Smooth muscle cell (in vitro differentiated cells): ENCODE results near the gene CNKSR2. TPM values are rescaled to one million over a fixed set of nuclear protein-coding genes. Genes with fewer than 3 reads are reported as not detected.

Source experiments
- DNase-seq: peaks from one replicate; lab custom pipeline; 2025; ENCODE audit not compliant: unreplicated experiment; lab: John Stamatoyannopoulos, UW
- H2AFZ ChIP-seq: fragments of 200-600 bp; sonication (generic); 2 replicates; pipeline ENCODE4 v1.6.0; 2016; ENCODE audit warnings: antibody characterized with exemption, low read depth, mild to moderate bottlenecking
- H3F3A ChIP-seq: fragments of 200-600 bp; sonication (generic); 2 replicates; pipeline ENCODE4 v1.6.0; 2017; ENCODE audit warnings: antibody characterized with exemption, low read depth
- H3K27ac ChIP-seq: fragments of 200-600 bp; sonication (generic); 2 replicates; pipeline ENCODE4 v1.5.1; 2016; ENCODE audit warnings: low read depth, mild to moderate bottlenecking
- H3K27me3 ChIP-seq: fragments of 200-600 bp; sonication (generic); 2 replicates; pipeline ENCODE4 v1.6.1; 2016; ENCODE audit warnings: low read depth, mild to moderate bottlenecking
- H3K36me3 ChIP-seq: fragments of 200-600 bp; sonication (generic); 2 replicates; pipeline ENCODE4 v1.5.1; 2016; ENCODE audit warnings: low read depth
- H3K4me1 ChIP-seq: fragments of 200-600 bp; sonication (generic); 2 replicates; pipeline ENCODE4 v1.5.1; 2016; ENCODE audit warnings: low read depth
- H3K4me2 ChIP-seq: fragments of 200-600 bp; sonication (generic); 2 replicates; pipeline ENCODE4 v1.6.0; 2016; ENCODE audit warnings: mild to moderate bottlenecking
- H3K4me3 ChIP-seq: fragments of 200-600 bp; sonication (generic); 2 replicates; pipeline ENCODE4 v1.5.1; 2016; ENCODE audit warnings: mild to moderate bottlenecking
- H3K79me2 ChIP-seq: fragments of 200-600 bp; sonication (generic); 2 replicates; pipeline ENCODE4 v1.6.0; 2016; ENCODE audit warnings: low read depth, mild to moderate bottlenecking
- H3K9ac ChIP-seq: fragments of 200-600 bp; sonication (generic); 2 replicates; pipeline ENCODE4 v1.6.0; 2016; ENCODE audit warnings: low read depth
- H3K9me3 ChIP-seq: fragments of 200-600 bp; sonication (generic); replicated peaks from 2 replicates; pipeline ENCODE4 v1.5.1; 2016; ENCODE audit warnings: low read depth
- H4K20me1 ChIP-seq: fragments of 200-600 bp; sonication (generic); 2 replicates; pipeline ENCODE4 v1.6.0; 2016; ENCODE audit warnings: low read depth
- WGBS: methylation state at CpG from one replicate; pipeline ENCODE4 v1.1.7; 2016; ENCODE audit warnings: low lambda C conversion rate; 5-methylcytosine and 5-hydroxymethylcytosine counted together
- polyA plus RNA-seq: library from polyadenylated mRNA; unstranded; fragments of >200 nt; fragmentation: Nextera tagmentation; extraction: Ambion mirVana; gene quantifications from 2 replicates; pipeline ENCODE4 v1.2.1, GENCODE V29; 2016
- total RNA-seq: library from RNA; depleted of rRNA; stranded (reverse); fragments of >200 nt; gene quantifications from 2 replicates; pipeline ENCODE4 v1.2.3, GENCODE V29; 2014
- TF ChIP-seq, protein P1 (sequence below): fragments of 200-600 bp; sonication (generic); IDR thresholded peaks from 2 replicates; pipeline ENCODE4 v1.5.1; 2017; ENCODE audit warnings: borderline replicate concordance, mild to moderate bottlenecking, antibody characterized with exemption; ENCODE audit not compliant: insufficient read depth, poor library complexity, severe bottlenecking

The CNKSR2 gene
- total and polyA plus RNA-seq, 2 experiments from 2014 or later: 1.1 TPM; not detected in 1

DNA sequence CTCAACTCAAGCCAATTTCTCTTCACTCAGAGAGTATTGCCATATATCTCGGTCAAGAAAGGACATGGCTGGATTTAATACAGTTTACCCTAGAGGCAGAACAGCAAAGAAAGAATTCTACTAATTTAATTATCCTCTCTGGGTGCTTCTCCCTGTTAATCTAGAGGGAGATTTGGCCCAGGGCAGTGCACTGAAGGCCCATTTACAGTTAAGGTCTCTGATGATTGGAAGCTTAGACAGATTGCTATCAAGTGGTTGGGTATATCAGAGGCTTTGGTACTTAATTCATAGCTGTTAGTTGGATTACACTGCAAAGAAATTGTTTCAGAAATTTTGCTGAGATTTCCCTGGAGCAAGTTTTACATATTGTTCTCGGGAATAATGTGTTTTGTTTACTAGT, 4.6 kb upstream of the CNKSR2 start:
- no peaks in the 10 kb centered on the region for H4K20me1 ChIP-seq
- TF ChIP-seq, protein P1, sequence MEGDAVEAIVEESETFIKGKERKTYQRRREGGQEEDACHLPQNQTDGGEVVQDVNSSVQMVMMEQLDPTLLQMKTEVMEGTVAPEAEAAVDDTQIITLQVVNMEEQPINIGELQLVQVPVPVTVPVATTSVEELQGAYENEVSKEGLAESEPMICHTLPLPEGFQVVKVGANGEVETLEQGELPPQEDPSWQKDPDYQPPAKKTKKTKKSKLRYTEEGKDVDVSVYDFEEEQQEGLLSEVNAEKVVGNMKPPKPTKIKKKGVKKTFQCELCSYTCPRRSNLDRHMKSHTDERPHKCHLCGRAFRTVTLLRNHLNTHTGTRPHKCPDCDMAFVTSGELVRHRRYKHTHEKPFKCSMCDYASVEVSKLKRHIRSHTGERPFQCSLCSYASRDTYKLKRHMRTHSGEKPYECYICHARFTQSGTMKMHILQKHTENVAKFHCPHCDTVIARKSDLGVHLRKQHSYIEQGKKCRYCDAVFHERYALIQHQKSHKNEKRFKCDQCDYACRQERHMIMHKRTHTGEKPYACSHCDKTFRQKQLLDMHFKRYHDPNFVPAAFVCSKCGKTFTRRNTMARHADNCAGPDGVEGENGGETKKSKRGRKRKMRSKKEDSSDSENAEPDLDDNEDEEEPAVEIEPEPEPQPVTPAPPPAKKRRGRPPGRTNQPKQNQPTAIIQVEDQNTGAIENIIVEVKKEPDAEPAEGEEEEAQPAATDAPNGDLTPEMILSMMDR: no peak
- H3K9ac ChIP-seq: no peak overlapping the region
- no peaks in the 10 kb centered on the region for H3K79me2 ChIP-seq
- no peak overlapping the region for H3K27ac ChIP-seq
- peaks cover 13% of the 10 kb centered on the region for H3K27me3 ChIP-seq
- no peak for DNase-seq
- H3K4me2 ChIP-seq: no peak overlapping the region
- H3K36me3 ChIP-seq: no peaks in the 10 kb centered on the region
- no peak overlapping the region for H3K4me3 ChIP-seq
- H2AFZ ChIP-seq: no peak overlapping the region
- WGBS: 72% methylated on average over 2 of the region's 2 CpGs
- no peaks in the 10 kb centered on the region for H3K4me1 ChIP-seq
- no peaks in the 10 kb centered on the region for H3K9me3 ChIP-seq
- no peaks in the 10 kb centered on the region for H3F3A ChIP-seq

GRCh38 chrX:21373001-21373400, 1.2 kb upstream of the CNKSR2 start:
- DNase-seq: no peak
- Histone ChIP-seq H3K36me3 (no peaks in the 10 kb centered on the region), H3K9ac (no peak overlapping the region), H3K4me1 (no peaks in the 10 kb centered on the region), H3K79me2 (no peaks in the 10 kb centered on the region), H3K4me3 (no peak overlapping the region), H3K4me2 (no peak overlapping the region), H3K27ac (no peak overlapping the region), H4K20me1 (no peaks in the 10 kb centered on the region), H3K9me3 (no peaks in the 10 kb centered on the region), H3F3A (no peaks in the 10 kb centered on the region), H2AFZ (no peak overlapping the region), H3K27me3 (peaks cover 36% of the 10 kb centered on the region)
- WGBS: 78% methylated on average over 7 of the region's 7 CpGs
- TF ChIP-seq, protein P1: no peak

- no peak for DNase-seq
- peak overlapping the region; percentile 57 for H3K4me3 ChIP-seq
- WGBS: 42% methylated on average over 41 of the region's 50 CpGs
- H3K9me3 ChIP-seq: no peaks in the 10 kb centered on the region
- peaks cover 36% of the 10 kb centered on the region for H3K27me3 ChIP-seq
- no peaks in the 10 kb centered on the region for H3K36me3 ChIP-seq
- H3K4me2 ChIP-seq: peak overlapping the region; percentile 80
- TF ChIP-seq, protein P1: no peak
- no peak overlapping the region for H3K27ac ChIP-seq
- no peaks in the 10 kb centered on the region for H4K20me1 ChIP-seq
- H2AFZ ChIP-seq: peak overlapping the region; percentile 66
- H3K9ac ChIP-seq: no peak overlapping the region
- no peaks in the 10 kb centered on the region for H3K4me1 ChIP-seq
- H3K79me2 ChIP-seq: no peaks in the 10 kb centered on the region
- no peaks in the 10 kb centered on the region for H3F3A ChIP-seq
Measured at GRCh38 chrX:21373637-21374162, 518 bp upstream of the CNKSR2 start.
